ENCODE results near the gene RPL28.
"Not testable (repeated sequence)": the region's sequence is repeated elsewhere in the genome, so short reads cannot be mapped to it uniquely, and the experiment has no call there.

The RPL28 gene

GRCh38 chr19:55398200-55398925 lies 12.6 kb downstream of the RPL28 start:
- FAIRE-seq = no peak

- FAIRE-seq = no peak
Observed at GRCh38 chr19:55400281-55401087, 14.8 kb downstream of the RPL28 start.

GRCh38 chr19:55401390-55401789 lies 15.7 kb downstream of the RPL28 start:
- FAIRE-seq = not testable (repeated sequence)

- FAIRE-seq = no peak
Observed at GRCh38 chr19:55402509-55402908, 16.8 kb downstream of the RPL28 start.

GRCh38 chr19:55405638-55406037 lies 19.9 kb downstream of the RPL28 start:
- no peak for FAIRE-seq

- no peak for FAIRE-seq
Observed at GRCh38 chr19:55406091-55406825, 20.5 kb downstream of the RPL28 start.

GRCh38 chr19:55406826-55407549 lies 21.3 kb downstream of the RPL28 start:
- no peak for FAIRE-seq

- FAIRE-seq = not testable (repeated sequence)
Observed at GRCh38 chr19:55407550-55407799, 21.7 kb downstream of the RPL28 start, which contains the start of gene UBE2S. Gene UBE2S, minus strand, starts transcription at chr19:55407788. Its CDS starts 199 bp downstream, at chr19:55407589.

GRCh38 chr19:55407800-55408532 lies 22.2 kb downstream of the RPL28 start:
- FAIRE-seq = no peak

- no peak for FAIRE-seq
Observed at GRCh38 chr19:55408533-55408872, 22.8 kb downstream of the RPL28 start.

GRCh38 chr19:55409179-55409578 lies 23.4 kb downstream of the RPL28 start:
- FAIRE-seq = not testable (repeated sequence)

- no peak for FAIRE-seq
Observed at GRCh38 chr19:55410168-55410567, 24.4 kb downstream of the RPL28 start.

- FAIRE-seq = no peak
Observed at GRCh38 chr19:55418185-55418584, 32.5 kb downstream of the RPL28 start.

GRCh38 chr19:55419103-55419502 lies 33.4 kb downstream of the RPL28 start:
- no peak for FAIRE-seq

- FAIRE-seq = no peak
Observed at GRCh38 chr19:55419624-55420236, 34.0 kb downstream of the RPL28 start.

GRCh38 chr19:55421281-55421680 lies 35.5 kb downstream of the RPL28 start:
- not testable (repeated sequence) for FAIRE-seq

GRCh38 chr19:55423225-55424005 lies 37.7 kb downstream of the RPL28 start:
- no peak for FAIRE-seq

- no peak for FAIRE-seq
Observed at GRCh38 chr19:55424518-55424917, 38.8 kb downstream of the RPL28 start.

- no peak for FAIRE-seq
Observed at GRCh38 chr19:55426042-55426441, 40.3 kb downstream of the RPL28 start.

GRCh38 chr19:55431183-55431582 lies 45.5 kb downstream of the RPL28 start:
- no peak for FAIRE-seq

All from islet of Langerhans (tissue), 1 donor.